ENCODE data around the gene S1PR1.

Gene S1PR1

GRCh38 chr1:101245246-101245927 lies 8.6 kb downstream of the S1PR1 start:
- no peak for DNase-seq (ENCODE audit: low read depth)

GRCh38 chr1:101247404-101248287 lies 10.8 kb downstream of the S1PR1 start:
- DNase-seq (ENCODE audit: low read depth): no peak

- DNase-seq (ENCODE audit: low read depth): no peak
Observed at GRCh38 chr1:101250222-101250621, 13.4 kb downstream of the S1PR1 start.

GRCh38 chr1:101250656-101251272 lies 13.9 kb downstream of the S1PR1 start:
- no peak for DNase-seq (ENCODE audit: low read depth)

GRCh38 chr1:101251504-101251903 lies 14.7 kb downstream of the S1PR1 start:
- no peak for DNase-seq (ENCODE audit: low read depth)

- DNase-seq (ENCODE audit: low read depth): no peak
Observed at GRCh38 chr1:101253976-101254674, 17.3 kb downstream of the S1PR1 start.

GRCh38 chr1:101257500-101258325 lies 20.9 kb downstream of the S1PR1 start:
- DNase-seq (ENCODE audit: low read depth): no peak

GRCh38 chr1:101259744-101260148 lies 22.9 kb downstream of the S1PR1 start:
- DNase-seq (ENCODE audit: low read depth): no peak

- no peak for DNase-seq (ENCODE audit: low read depth)
Observed at GRCh38 chr1:101260556-101261350, 23.9 kb downstream of the S1PR1 start.

GRCh38 chr1:101261623-101262022 lies 24.8 kb downstream of the S1PR1 start:
- no peak for DNase-seq (ENCODE audit: low read depth)

- no peak for DNase-seq (ENCODE audit: low read depth)
Observed at GRCh38 chr1:101262060-101262459, 25.2 kb downstream of the S1PR1 start.

- DNase-seq (ENCODE audit: low read depth): no peak
Observed at GRCh38 chr1:101262630-101263348, 26.0 kb downstream of the S1PR1 start.

GRCh38 chr1:101264697-101265096 lies 27.9 kb downstream of the S1PR1 start:
- no peak for DNase-seq (ENCODE audit: low read depth)

GRCh38 chr1:101265684-101266083 lies 28.9 kb downstream of the S1PR1 start:
- no peak for DNase-seq (ENCODE audit: low read depth)

GRCh38 chr1:101267082-101267481 lies 30.3 kb downstream of the S1PR1 start:
- no peak for DNase-seq (ENCODE audit: low read depth)

GRCh38 chr1:101268893-101269292 lies 32.1 kb downstream of the S1PR1 start:
- no peak for DNase-seq (ENCODE audit: low read depth)

GRCh38 chr1:101275672-101276071 lies 38.9 kb downstream of the S1PR1 start:
- no peak for DNase-seq (ENCODE audit: low read depth)

GRCh38 chr1:101276818-101277217 lies 40.0 kb downstream of the S1PR1 start:
- no peak for DNase-seq (ENCODE audit: low read depth)

GRCh38 chr1:101278238-101278637 lies 41.4 kb downstream of the S1PR1 start:
- DNase-seq (ENCODE audit: low read depth): no peak

- no peak for DNase-seq (ENCODE audit: low read depth)
Observed at GRCh38 chr1:101278845-101279244, 42.0 kb downstream of the S1PR1 start.
